Heart left ventricle (tissue), 16 donors: Measurements from ENCODE around the gene ITIH2. TPM values are rescaled to one million over a fixed set of nuclear protein-coding genes. Genes with fewer than 3 reads are reported as not detected.
A peak's percentile ranks its signal among the peaks of the same experiment; 100 is the strongest.

Experiments
- ATAC-seq, 4 donors: fragments of 200-7000 bp; cut with Tn5 transposase; one replicate each; pipeline ENCODE4 v1.9.1; 2020 to 2022; ENCODE audit warnings: moderate library complexity in 4 of 4, mild to moderate bottlenecking in 3 of 4, moderate number of reproducible peaks in 1 of 4
- DNase-seq, 5 donors: peaks; one replicate each; pipeline ENCODE4 v3.0.0-alpha.2; 2020
- H3K27ac ChIP-seq, 12 donors: fragments of 200-600 bp; sonication (generic) in 4 of 12; one replicate each; pipeline versions ENCODE4 v1.5.0 to v1.8.0; 2016 to 2022; ENCODE audit warnings: mild to moderate bottlenecking in 2 of 12
- H3K27me3 ChIP-seq, 9 donors: fragments of 200-600 bp; sonication (generic) in 2 of 9; one replicate each; pipeline versions ENCODE4 v1.5.1 to v1.8.0; 2016 to 2022; ENCODE audit warnings: mild to moderate bottlenecking in 3 of 9
- H3K36me3 ChIP-seq, 9 donors: fragments of 200-600 bp; sonication (generic) in 2 of 9; one replicate each; pipeline versions ENCODE4 v1.5.0 to v1.8.0; 2018 to 2022; ENCODE audit warnings: mild to moderate bottlenecking in 2 of 9
- H3K4me1 ChIP-seq, 12 donors: fragments of 200-600 bp; sonication (generic) in 4 of 12; one replicate each; pipeline versions ENCODE4 v1.5.0 to v1.8.0; 2016 to 2022; ENCODE audit warnings: mild to moderate bottlenecking in 3 of 12
- H3K4me3 ChIP-seq, 12 donors: fragments of 200-600 bp; sonication (generic) in 4 of 12; one replicate each; pipeline versions ENCODE4 v1.5.0 to v1.8.0; 2017 to 2022; ENCODE audit warnings: mild to moderate bottlenecking in 9 of 12, moderate library complexity in 4 of 12
- H3K9me3 ChIP-seq, 12 donors: fragments of 200-600 bp; sonication (generic) in 4 of 12; one replicate each; pipeline versions ENCODE4 v1.5.0 to v1.8.0; 2016 to 2022; ENCODE audit warnings: mild to moderate bottlenecking in 1 of 12
- POLR2A ChIP-seq, 2 donors: fragments of 450-650 bp; IDR thresholded peaks; one replicate each; pipeline ENCODE4 v1.6.1; 2017; ENCODE audit warnings: antibody characterized with exemption in 2 of 2, mild to moderate bottlenecking in 2 of 2, moderate library complexity in 2 of 2
- WGBS, 4 donors: extraction: QIAGEN DNeasy Blood & Tissue Kit in 2 of 4; methylation state at CpG; one replicate each; pipeline versions ENCODE4 v1.1.5 to v1.1.7; 2013 to 2018; 5-methylcytosine and 5-hydroxymethylcytosine counted together
- intact Hi-C, 10 donors: fragments of 100-400 bp; cut with DNase I; formaldehyde crosslinking; loops; one replicate each; pipeline versions ENCODE4 v1.11.1 to v1.14.2; 2022
- polyA plus RNA-seq, 2 donors: library from polyadenylated mRNA; stranded (reverse); fragments of 200-250 nt; gene quantifications; one replicate each; pipeline ENCODE4 v1.2.3, GENCODE V29; 2013
- total RNA-seq, 9 donors: library from RNA; depleted of rRNA in 2 of 9; stranded (reverse); fragments of >200 nt in 2 of 9; fragmentation: NEBNext Ultra II Directional in 3 of 9; extraction: Animal tissue kit (Norgen Biotek cat#: 25700) in 3 of 9; gene quantifications; one replicate each; pipeline versions ENCODE4 v1.1.0 to v1.2.4, GENCODE V29; 2016 to 2023
- TF ChIP-seq, protein P1 (sequence below), 12 donors: fragments of 200-600 bp; sonication (generic) in 4 of 12; IDR thresholded peaks; one replicate each; pipeline versions ENCODE4 v1.5.0 to v1.8.0; 2018 to 2022; ENCODE audit warnings: antibody characterized with exemption in 12 of 12, mild to moderate bottlenecking in 5 of 12
- donor health status: ischemic (EF 13 %, LVEDD 7.1; RV severe dilation, severe dysfunction).
- donor health status: healthy with polysubstance abuse.
- donor health status: DM: no; HTN: yes; CAD: no.
- donor health status: DM: no; HTN: no; CAD: no.
- donor health status: ischemic (EF 25% LVEDD 6.9; RV normal size, moderate dysfunction).
- donor health status: ischemic (EF 25% LVEDD 5.7; RV mildly dilated, moderate dysfunction).
- donor health status: healthy.
- donor health status: DM: yes; HTN: yes; CAD: no.
- donor health status: ischemic (EF 35%, LVEDD 5.7; RV mildly dilated, moderate dysfunction).
- donor health status: nonischemic (EF 11% LVEDD 7.7; RV severe dilation, severe dysfunction).
- donor health status: DM: yes; HTN: yes; CAD: no.
- donor health status: PGD.
- donor health status: ischemic (EF 29% LVEDD 5.4; RV normal size, mild dysfunction).
- donor health status: nonischemic (EF 23%, LVEDD 6.1; RV moderate dilation, normal function).

ITIH2 gene
- total and polyA plus RNA-seq, 11 donors, result not detected

DNA sequence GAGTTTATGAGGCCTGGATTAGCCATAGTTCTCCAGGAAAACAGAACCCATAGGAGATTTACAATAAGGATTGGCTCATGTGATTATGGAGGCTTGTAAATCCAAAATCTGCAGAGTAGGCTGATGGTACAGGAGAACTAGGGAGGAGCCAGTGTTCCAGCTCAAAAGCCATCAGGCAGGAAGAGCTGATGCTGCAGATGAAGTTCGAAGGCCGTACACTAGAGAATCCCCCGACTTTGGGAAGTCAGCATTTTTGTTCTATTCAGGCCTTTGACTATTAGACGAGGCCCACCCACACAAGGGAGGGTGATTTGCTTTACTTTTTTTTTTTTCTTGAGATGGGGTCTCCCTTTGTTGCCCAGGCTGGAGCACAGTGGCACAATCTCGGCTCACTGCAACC is 47.1 kb downstream of the ITIH2 start:
- H3K27ac ChIP-seq, result no peak overlapping the region
- H3K27me3 ChIP-seq, result no peaks in the 10 kb centered on the region
- WGBS, 4 donors, result 89 to 93% (median 93%) methylated on average over 5 of the region's 5 CpGs
- H3K4me3 ChIP-seq, result no peak overlapping the region
- H3K36me3 ChIP-seq, result peaks cover 3 to 55% (median 47%) of the 10 kb centered on the region in 9 donors
- no peak for TF ChIP-seq POLR2A (IDR thresholded peaks at IDR 0.05)
- TF ChIP-seq, protein P1, sequence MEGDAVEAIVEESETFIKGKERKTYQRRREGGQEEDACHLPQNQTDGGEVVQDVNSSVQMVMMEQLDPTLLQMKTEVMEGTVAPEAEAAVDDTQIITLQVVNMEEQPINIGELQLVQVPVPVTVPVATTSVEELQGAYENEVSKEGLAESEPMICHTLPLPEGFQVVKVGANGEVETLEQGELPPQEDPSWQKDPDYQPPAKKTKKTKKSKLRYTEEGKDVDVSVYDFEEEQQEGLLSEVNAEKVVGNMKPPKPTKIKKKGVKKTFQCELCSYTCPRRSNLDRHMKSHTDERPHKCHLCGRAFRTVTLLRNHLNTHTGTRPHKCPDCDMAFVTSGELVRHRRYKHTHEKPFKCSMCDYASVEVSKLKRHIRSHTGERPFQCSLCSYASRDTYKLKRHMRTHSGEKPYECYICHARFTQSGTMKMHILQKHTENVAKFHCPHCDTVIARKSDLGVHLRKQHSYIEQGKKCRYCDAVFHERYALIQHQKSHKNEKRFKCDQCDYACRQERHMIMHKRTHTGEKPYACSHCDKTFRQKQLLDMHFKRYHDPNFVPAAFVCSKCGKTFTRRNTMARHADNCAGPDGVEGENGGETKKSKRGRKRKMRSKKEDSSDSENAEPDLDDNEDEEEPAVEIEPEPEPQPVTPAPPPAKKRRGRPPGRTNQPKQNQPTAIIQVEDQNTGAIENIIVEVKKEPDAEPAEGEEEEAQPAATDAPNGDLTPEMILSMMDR (IDR thresholded peaks at IDR 0.05), result no peak
- ATAC-seq (no peak), DNase-seq (no peak)
- intact Hi-C loops, result loop anchor here in 1 of 10 donors (10.0 kb wide), 1 partner anchor 1555 kb away; no protein-coding TSS in a partner anchor
- no peaks in the 10 kb centered on the region for H3K4me1 ChIP-seq
- no peaks in the 10 kb centered on the region for H3K9me3 ChIP-seq

DNA sequence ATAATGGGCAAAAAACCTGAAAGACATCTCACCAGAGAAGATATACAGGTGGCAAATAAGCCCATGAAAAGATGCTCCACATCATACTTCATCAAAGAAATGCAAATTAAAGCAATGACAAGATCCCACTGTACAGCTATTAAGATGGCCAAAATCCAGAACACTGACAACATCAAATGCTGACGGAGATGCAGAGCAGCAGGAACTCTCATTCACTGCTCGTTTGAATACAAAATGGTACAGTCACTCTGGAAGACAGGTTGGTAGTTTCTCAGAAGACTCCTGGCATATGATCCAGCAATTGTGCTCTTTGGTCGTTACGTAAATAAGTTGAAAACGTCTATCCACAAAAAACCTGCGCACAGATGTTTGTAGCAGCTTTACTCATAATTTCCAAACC is 49.1 kb downstream of the ITIH2 start:
- no peak overlapping the region for H3K27ac ChIP-seq
- WGBS, 4 donors, result 86 to 94% (median 92%) methylated on average over 6 of the region's 6 CpGs
- H3K4me1 ChIP-seq, result no peaks in the 10 kb centered on the region
- H3K36me3 ChIP-seq, result peaks cover 3 to 75% (median 67%) of the 10 kb centered on the region in 9 donors
- no peaks in the 10 kb centered on the region for H3K9me3 ChIP-seq
- DNase-seq (no peak), ATAC-seq (no peak)
- intact Hi-C loops, result loop anchor here in 1 of 10 donors (10.0 kb wide), 1 partner anchor 1553 kb away; no protein-coding TSS in a partner anchor
- TF ChIP-seq POLR2A (IDR thresholded peaks at IDR 0.05), result no peak
- TF ChIP-seq, protein P1 (IDR thresholded peaks at IDR 0.05), result no peak
- no peaks in the 10 kb centered on the region for H3K27me3 ChIP-seq
- H3K4me3 ChIP-seq, result no peak overlapping the region

DNA sequence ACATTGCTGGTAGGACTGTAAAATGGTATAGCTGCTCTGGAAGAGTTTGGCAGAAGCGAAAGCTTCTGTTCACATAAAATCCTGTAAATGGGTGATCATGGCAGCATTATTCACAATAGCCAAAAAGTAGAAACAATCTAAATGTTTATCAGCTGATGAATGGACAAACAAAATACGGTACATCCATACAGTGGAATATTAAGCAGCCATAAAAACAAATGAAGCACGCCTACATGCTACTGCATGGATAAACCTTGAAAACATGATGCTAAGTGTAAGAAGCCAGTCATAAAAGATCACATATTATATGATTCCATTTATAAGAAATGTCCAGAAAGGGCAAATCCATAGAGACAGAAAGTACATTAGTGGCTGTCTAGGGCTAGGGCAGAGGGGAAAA is 52.0 kb downstream of the ITIH2 start:
- Histone ChIP-seq H3K4me1 (no peaks in the 10 kb centered on the region), H3K27ac (no peak overlapping the region), H3K4me3 (no peak overlapping the region), H3K36me3 (peaks cover 3 to 98% (median 93%) of the 10 kb centered on the region in 9 donors), H3K9me3 (no peaks in the 10 kb centered on the region), H3K27me3 (no peaks in the 10 kb centered on the region)
- intact Hi-C loops, result loop anchor here in 1 of 10 donors (10.0 kb wide), 1 partner anchor 1550 kb away; no protein-coding TSS in a partner anchor
- TF ChIP-seq, protein P1 (IDR thresholded peaks at IDR 0.05), result no peak
- no peak for TF ChIP-seq POLR2A (IDR thresholded peaks at IDR 0.05)
- DNase-seq (no peak), ATAC-seq (no peak)
- 81 to 98% (median 97%) methylated on average over 3 of the region's 3 CpGs for WGBS, 4 donors

DNA sequence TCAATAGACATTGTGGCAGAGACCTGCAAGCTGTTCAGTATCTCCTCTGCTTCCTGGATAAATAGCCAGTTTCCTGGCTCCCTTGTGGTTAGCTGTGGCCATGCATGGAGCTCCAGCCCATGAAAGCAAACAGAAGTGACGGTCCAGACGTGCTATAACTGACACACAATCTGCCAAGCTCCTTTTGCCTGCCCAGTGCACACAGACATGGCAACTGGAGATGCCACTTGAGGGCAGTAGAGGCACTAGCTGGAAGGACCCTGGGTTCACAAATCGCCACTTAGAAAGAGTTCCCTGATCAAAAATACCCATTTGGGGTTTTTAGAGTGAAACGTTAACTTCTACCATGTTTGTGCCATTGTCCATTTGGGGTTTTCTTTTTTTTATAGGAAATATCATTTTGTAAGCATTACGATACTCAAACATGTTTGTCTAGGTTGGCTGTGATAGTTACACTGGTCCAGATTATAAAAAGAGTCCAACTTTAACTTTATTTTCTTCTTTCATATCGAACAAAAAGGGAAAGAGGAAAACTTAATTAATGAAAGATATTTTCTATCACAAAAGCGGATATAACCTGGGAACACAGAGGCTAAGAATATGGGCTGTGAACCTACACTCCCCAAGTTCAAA is 53.4 kb downstream of the ITIH2 start:
- no peak for DNase-seq
- TF ChIP-seq POLR2A (IDR thresholded peaks at IDR 0.05), result no peak
- TF ChIP-seq, protein P1 (IDR thresholded peaks at IDR 0.05), result peak; percentile 20 to 65 (median 42)
- no peaks in the 10 kb centered on the region for H3K4me1 ChIP-seq
- no peak overlapping the region for H3K27ac ChIP-seq
- H3K36me3 ChIP-seq, result peaks cover 3 to 98% (median 96%) of the 10 kb centered on the region in 9 donors
- no peaks in the 10 kb centered on the region for H3K9me3 ChIP-seq
- ATAC-seq, result peak in 2 of 4 donors; percentile 39 to 52
- H3K4me3 ChIP-seq, result no peak overlapping the region
- H3K27me3 ChIP-seq, result no peaks in the 10 kb centered on the region
- intact Hi-C loops, result loop anchor here in 1 of 10 donors (10.0 kb wide), 1 partner anchor 1548 kb away; no protein-coding TSS in a partner anchor
- WGBS, 4 donors, result 62 to 72% (median 65%) methylated on average over 7 of the region's 7 CpGs
